OCI-LY7 (cell line): ENCODE measurements around the gene METRN.
A peak's percentile ranks its signal among the peaks of the same experiment; 100 is the strongest.

Source experiments
- CTCF ChIP-seq: fragments of 200-600 bp; sonication (generic); conservative IDR thresholded peaks from 2 replicates; pipeline ENCODE4 v1.5.1; 2014; ENCODE audit warnings: mild to moderate bottlenecking, antibody characterized with exemption, low read length, moderate library complexity, mixed read lengths
- EZH2phosphoT487 ChIP-seq: fragments of 200-600 bp; sonication (generic); IDR thresholded peaks from 2 replicates; pipeline ENCODE4 v1.6.1; 2018; ENCODE audit warnings: low read depth, borderline replicate concordance, mild to moderate bottlenecking, mixed run types, antibody characterized with exemption, low read length, moderate library complexity, mixed read lengths

GRCh38 chr16:680967-681745 lies 33.8 kb upstream of the METRN start:
- TF ChIP-seq CTCF (peak; percentile 47; the same call in 1 of the 2 replicates), EZH2phosphoT487 (no peak)
